ENCODE data around the gene MCAM. TPM values are rescaled to one million over a fixed set of nuclear protein-coding genes. Genes with fewer than 3 reads are reported as not detected.

The MCAM gene
- total and polyA plus RNA-seq, 2 donors (not counting 1 experiment from before 2014, with no cell fraction given) = 4.8 to 26.3 TPM

DNA sequence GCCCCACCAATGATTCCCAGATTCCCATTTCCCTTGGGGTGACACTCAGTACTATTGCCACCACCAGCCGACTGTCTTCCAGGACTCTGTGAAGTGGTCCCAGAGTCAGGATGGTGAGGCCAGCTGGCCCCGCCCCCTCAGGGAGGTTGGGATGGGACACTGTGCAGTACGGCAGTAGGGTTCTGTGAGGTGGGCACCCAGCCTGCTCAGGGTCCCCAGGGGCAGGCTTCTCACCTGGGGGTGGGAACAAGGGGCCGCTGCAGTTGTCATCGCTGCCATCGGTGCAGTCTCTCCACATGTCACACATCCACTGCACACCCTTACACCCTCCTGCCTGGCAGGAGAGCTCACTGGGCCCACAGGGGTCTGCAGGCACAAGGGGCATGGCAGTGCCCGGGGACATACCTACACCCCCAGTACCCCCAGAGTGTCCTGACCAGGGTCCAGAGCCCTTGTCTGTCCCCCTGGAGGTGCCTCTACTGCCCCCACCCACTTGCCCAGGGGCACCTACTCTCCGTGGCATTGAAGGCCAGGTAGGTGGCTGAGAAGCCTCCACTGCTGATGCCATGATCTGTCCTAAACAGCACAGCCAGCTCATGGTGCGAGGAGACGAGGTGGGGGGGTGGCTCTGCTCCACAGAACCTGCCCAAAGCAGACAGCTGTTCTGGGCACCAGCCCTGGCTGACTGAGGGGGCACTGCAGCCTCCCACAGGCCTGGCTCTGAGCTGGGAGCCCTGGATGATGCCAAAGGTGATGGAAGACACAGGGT is 25.6 kb upstream of the MCAM start:
- Histone ChIP-seq H2AFZ (ENCODE audit: low read length) (no peak overlapping the region), H3K36me3 (ENCODE audit: control insufficient read depth, insufficient read depth, low read length) (no peaks in the 10 kb centered on the region), H3K27me3 (ENCODE audit: control insufficient read depth, insufficient read depth, low read length) (peaks cover 16% of the 10 kb centered on the region), H3K79me2 (ENCODE audit: control insufficient read depth, insufficient read depth, low read length) (no peaks in the 10 kb centered on the region), H3K9ac (ENCODE audit: insufficient read depth, low read length) (no peak overlapping the region), H3K4me1 (ENCODE audit: control insufficient read depth, extremely low read depth, insufficient read depth, low read length) (peaks cover 14% of the 10 kb centered on the region), H3K4me2 (ENCODE audit: extremely low read depth, insufficient read depth, low read length) (no peak overlapping the region), H3K9me3 (ENCODE audit: control insufficient read depth, insufficient read depth, low read depth, low read length) (no peaks in the 10 kb centered on the region), H4K20me1 (ENCODE audit: control insufficient read depth, extremely low read depth, insufficient read depth, low read length) (no peaks in the 10 kb centered on the region), H3K27ac (ENCODE audit: insufficient read depth, low read length) (no peak overlapping the region), H3K4me3 (replicated peaks in 1 of 4; ENCODE audit: control extremely low read depth in 1 of 4, insufficient read depth in 1 of 4, low read depth in 3 of 4, low read length in 4 of 4) (no peak overlapping the region)
- TF ChIP-seq CTCF (conservative IDR thresholded peaks at IDR 0.05 in 1 of 2, IDR thresholded peaks at IDR 0.05 in 1 of 2; ENCODE audit: low read depth in 1 of 2, low read length in 2 of 2) (no peak), EZH2 (IDR thresholded peaks at IDR 0.05; ENCODE audit: low read length, missing control alignments) (no peak)
- DNase-seq (ENCODE audit: low read depth in 2 of 2) = no peak

DNA sequence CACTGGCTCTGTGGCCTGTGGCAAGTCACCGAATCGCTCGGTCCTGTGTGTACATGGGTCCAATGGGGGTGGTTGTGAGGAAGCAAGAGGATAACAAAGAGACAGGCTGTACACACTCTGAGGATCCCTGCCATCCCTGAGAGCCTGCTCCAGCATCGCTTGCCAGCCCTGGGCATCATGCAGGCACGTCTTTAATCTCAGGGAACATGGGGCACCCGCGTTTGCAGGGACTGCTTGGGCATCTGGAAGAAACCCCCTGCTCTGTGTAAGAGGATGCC is 25.0 kb upstream of the MCAM start:
- Histone ChIP-seq H3K36me3 (ENCODE audit: control insufficient read depth, insufficient read depth, low read length) (no peaks in the 10 kb centered on the region), H3K4me2 (ENCODE audit: extremely low read depth, insufficient read depth, low read length) (no peak overlapping the region), H3K4me3 (replicated peaks in 1 of 4; ENCODE audit: control extremely low read depth in 1 of 4, insufficient read depth in 1 of 4, low read depth in 3 of 4, low read length in 4 of 4) (no peak overlapping the region), H2AFZ (ENCODE audit: low read length) (no peak overlapping the region), H3K27ac (ENCODE audit: insufficient read depth, low read length) (no peak overlapping the region), H3K9ac (ENCODE audit: insufficient read depth, low read length) (no peak overlapping the region), H3K4me1 (ENCODE audit: control insufficient read depth, extremely low read depth, insufficient read depth, low read length) (peaks cover 19% of the 10 kb centered on the region), H3K27me3 (ENCODE audit: control insufficient read depth, insufficient read depth, low read length) (peaks cover 10% of the 10 kb centered on the region), H4K20me1 (ENCODE audit: control insufficient read depth, extremely low read depth, insufficient read depth, low read length) (no peaks in the 10 kb centered on the region), H3K79me2 (ENCODE audit: control insufficient read depth, insufficient read depth, low read length) (no peaks in the 10 kb centered on the region), H3K9me3 (ENCODE audit: control insufficient read depth, insufficient read depth, low read depth, low read length) (no peaks in the 10 kb centered on the region)
- no peak for DNase-seq (ENCODE audit: low read depth in 2 of 2)
- TF ChIP-seq EZH2 (IDR thresholded peaks at IDR 0.05; ENCODE audit: low read length, missing control alignments) (no peak), CTCF (conservative IDR thresholded peaks at IDR 0.05 in 1 of 2, IDR thresholded peaks at IDR 0.05 in 1 of 2; ENCODE audit: low read depth in 1 of 2, low read length in 2 of 2) (no peak)

DNA sequence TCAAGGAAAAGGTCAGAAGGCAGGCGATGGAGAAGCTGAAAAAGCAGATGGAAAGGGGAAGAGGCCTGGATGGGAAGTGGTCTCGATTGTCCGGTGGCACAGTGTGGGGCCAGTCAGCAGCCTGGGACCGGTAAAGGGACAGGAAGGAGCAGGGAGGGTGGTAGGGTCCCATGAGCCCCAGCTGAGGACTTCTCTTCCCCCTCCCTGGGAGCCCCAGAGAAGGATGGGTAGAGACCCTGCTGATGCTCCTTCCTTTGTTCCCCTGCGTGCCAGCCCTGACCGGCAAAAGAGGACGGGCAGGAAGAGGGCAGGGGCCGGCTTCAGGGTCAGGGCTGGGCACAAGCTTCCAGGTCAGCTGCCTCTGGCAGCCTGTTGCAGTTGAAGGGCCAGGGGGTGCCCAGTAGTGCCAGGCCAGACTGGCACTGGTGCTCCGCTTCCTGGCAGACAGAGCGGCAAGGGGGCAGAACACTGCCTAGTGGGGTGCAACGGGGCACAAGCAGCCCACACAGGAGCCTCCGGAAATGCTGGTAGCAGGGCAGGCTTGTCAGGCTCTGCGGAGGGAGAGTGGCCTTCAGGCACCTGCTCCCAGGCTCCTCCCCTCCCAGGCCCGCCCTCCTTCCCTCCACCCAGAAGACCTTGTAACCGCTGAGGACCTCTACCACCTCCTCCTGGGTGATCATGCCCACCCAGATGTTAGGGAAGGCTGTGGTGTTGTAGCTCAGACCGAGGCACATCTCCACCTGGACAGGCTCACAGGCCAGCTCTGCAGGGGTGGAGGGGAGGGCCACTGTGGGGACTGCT is 24.5 kb upstream of the MCAM start:
- peak overlapping the region in 3 of 4 experiments; percentile 25 to 70 (median 44) for H3K4me3 ChIP-seq (replicated peaks in 1 of 4; ENCODE audit: control extremely low read depth in 1 of 4, insufficient read depth in 1 of 4, low read depth in 3 of 4, low read length in 4 of 4)
- H3K9me3 ChIP-seq (ENCODE audit: control insufficient read depth, insufficient read depth, low read depth, low read length) = no peaks in the 10 kb centered on the region
- H4K20me1 ChIP-seq (ENCODE audit: control insufficient read depth, extremely low read depth, insufficient read depth, low read length) = no peaks in the 10 kb centered on the region
- peak overlapping the region; percentile 82 for H3K4me2 ChIP-seq (ENCODE audit: extremely low read depth, insufficient read depth, low read length)
- H3K9ac ChIP-seq (ENCODE audit: insufficient read depth, low read length) = no peak overlapping the region
- no peak for DNase-seq (ENCODE audit: low read depth in 2 of 2)
- H3K27ac ChIP-seq (ENCODE audit: insufficient read depth, low read length) = no peak overlapping the region
- H3K4me1 ChIP-seq (ENCODE audit: control insufficient read depth, extremely low read depth, insufficient read depth, low read length) = peaks cover 24% of the 10 kb centered on the region
- H3K27me3 ChIP-seq (ENCODE audit: control insufficient read depth, insufficient read depth, low read length) = peaks cover 10% of the 10 kb centered on the region
- no peaks in the 10 kb centered on the region for H3K36me3 ChIP-seq (ENCODE audit: control insufficient read depth, insufficient read depth, low read length)
- no peak overlapping the region for H2AFZ ChIP-seq (ENCODE audit: low read length)
- TF ChIP-seq EZH2 (IDR thresholded peaks at IDR 0.05; ENCODE audit: low read length, missing control alignments) (no peak), CTCF (conservative IDR thresholded peaks at IDR 0.05 in 1 of 2, IDR thresholded peaks at IDR 0.05 in 1 of 2; ENCODE audit: low read depth in 1 of 2, low read length in 2 of 2) (no peak)
- no peaks in the 10 kb centered on the region for H3K79me2 ChIP-seq (ENCODE audit: control insufficient read depth, insufficient read depth, low read length)
